WTC11 (cell line): ENCODE data around the gene STRA8. TPM values are rescaled to one million over a fixed set of nuclear protein-coding genes. Genes with fewer than 3 reads are reported as not detected.
"Not testable (repeated sequence)": the region's sequence is repeated elsewhere in the genome, so short reads cannot be mapped to it uniquely, and the experiment has no call there.

ENCODE experiments used
- ATAC-seq: fragments of 200-7000 bp; cut with Tn5 transposase; 2 replicates; pipeline ENCODE4 v1.10.0; 2021; ENCODE audit warnings: mild to moderate bottlenecking, moderate library complexity
- CTCF ChIA-PET: fragments of 300-600 bp; sonication (Branson Sonifier 250); formaldehyde crosslinking; loops from one replicate; lab custom pipeline; 2021; ENCODE audit warnings: antibody characterized with exemption; lab: Charles Lee
- POLR2A ChIA-PET: fragments of 350-600 bp; sonication (Branson Sonifier 250); formaldehyde crosslinking; loops from one replicate; lab custom pipeline; 2021; ENCODE audit warnings: antibody characterized with exemption; lab: Charles Lee
- DNase-seq: peaks from one replicate; pipeline ENCODE4 v3.0.0; 2021; ENCODE audit warnings: low spot score
- H3K27ac Mint-ChIP-seq: 2 replicates; pipeline ENCODE4 v1.8.0; 2021; ENCODE audit warnings: mixed read lengths
- H3K27me3 Mint-ChIP-seq: 2 replicates; pipeline ENCODE4 v1.8.0; 2021; ENCODE audit warnings: low read depth, mild to moderate bottlenecking, moderate library complexity, mixed read lengths
- H3K36me3 Mint-ChIP-seq: 2 replicates; pipeline ENCODE4 v1.8.0; 2021; ENCODE audit warnings: mixed read lengths
- H3K4me1 Mint-ChIP-seq: 2 replicates; pipeline ENCODE4 v1.8.0; 2022; ENCODE audit warnings: mixed read lengths
- H3K4me3 Mint-ChIP-seq: 2 replicates; pipeline ENCODE4 v1.8.0; 2021; ENCODE audit warnings: mild to moderate bottlenecking, moderate library complexity, mixed read lengths
- H3K9me3 Mint-ChIP-seq: 2 replicates; pipeline ENCODE4 v1.8.0; 2021; ENCODE audit warnings: mixed read lengths
- CREB1 ChIP-seq: sonication (generic); formaldehyde crosslinking; IDR thresholded peaks from 2 replicates; pipeline ENCODE4 v1.8.0; 2023; ENCODE audit warnings: mild to moderate bottlenecking, missing genetic modification reagents
- EMX1 ChIP-seq: fragments of 250-450 bp; sonication (Bioruptor Pico); IDR thresholded peaks from 2 replicates; pipeline ENCODE4 v1.8.0; 2021; ENCODE audit warnings: mild to moderate bottlenecking
- ESRRA ChIP-seq: sonication (generic); formaldehyde crosslinking; IDR thresholded peaks from 2 replicates; pipeline ENCODE4 v1.8.1; 2022; ENCODE audit warnings: mild to moderate bottlenecking, missing genetic modification reagents, borderline replicate concordance
- FOXK1 ChIP-seq: sonication (generic); formaldehyde crosslinking; IDR thresholded peaks from 2 replicates; pipeline ENCODE4 v1.8.0; 2022; ENCODE audit warnings: mild to moderate bottlenecking, moderate library complexity, missing genetic modification reagents
- GTF2I ChIP-seq: fragments of 250-450 bp; sonication (Bioruptor Pico); conservative IDR thresholded peaks from 2 replicates; pipeline ENCODE4 v1.4.0; 2021; ENCODE audit warnings: mild to moderate bottlenecking
- KAT7 ChIP-seq: sonication (generic); formaldehyde crosslinking; IDR thresholded peaks from 2 replicates; pipeline ENCODE4 v1.8.1; 2023; ENCODE audit warnings: missing genetic modification reagents, mild to moderate bottlenecking, borderline replicate concordance
- MXD4 ChIP-seq: fragments of 250-450 bp; sonication (Bioruptor Pico); IDR thresholded peaks from 2 replicates; pipeline ENCODE4 v1.8.0; 2021; ENCODE audit warnings: mild to moderate bottlenecking, moderate library complexity, borderline replicate concordance
- RELA ChIP-seq: sonication (generic); formaldehyde crosslinking; IDR thresholded peaks from 2 replicates; pipeline ENCODE4 v1.8.1; 2022; ENCODE audit warnings: missing genetic modification reagents, mild to moderate bottlenecking, borderline replicate concordance
- RORB ChIP-seq: fragments of 250-450 bp; sonication (Bioruptor Pico); IDR thresholded peaks from 2 replicates; pipeline ENCODE4 v1.9.0; 2021; ENCODE audit warnings: mild to moderate bottlenecking
- SMAD4 ChIP-seq: sonication (generic); formaldehyde crosslinking; IDR thresholded peaks from 2 replicates; pipeline ENCODE4 v1.8.0; 2022; ENCODE audit warnings: mild to moderate bottlenecking, missing genetic modification reagents
- SOX15 ChIP-seq: fragments of 250-450 bp; sonication (Bioruptor Pico); IDR thresholded peaks from 2 replicates; pipeline ENCODE4 v1.9.0; 2021; ENCODE audit warnings: mild to moderate bottlenecking
- TCF7 ChIP-seq: sonication (generic); formaldehyde crosslinking; IDR thresholded peaks from 2 replicates; pipeline ENCODE4 v1.8.0; 2022; ENCODE audit warnings: mild to moderate bottlenecking, low read depth, missing genetic modification reagents, moderate library complexity
- total RNA-seq: library from RNA; stranded (reverse); gene quantifications from 3 replicates; pipeline ENCODE4 v1.2.3, GENCODE V29; 2021
- TF ChIP-seq, protein P1 (sequence below): fragments of 250-450 bp; sonication (Bioruptor Pico); IDR thresholded peaks from 2 replicates; pipeline ENCODE4 v1.8.0; 2021; ENCODE audit warnings: mild to moderate bottlenecking
- TF ChIP-seq, protein P2 (sequence below): fragments of 200-600 bp; IDR thresholded peaks from 2 replicates; pipeline ENCODE4 v1.8.0; 2022; ENCODE audit warnings: antibody characterized with exemption
- TF ChIP-seq, protein P3 (sequence below): fragments of 250-450 bp; sonication (Bioruptor Pico); IDR thresholded peaks from 2 replicates; pipeline ENCODE4 v1.9.0; 2021; ENCODE audit warnings: mild to moderate bottlenecking, borderline replicate concordance
- TF ChIP-seq, protein P4 (sequence below): sonication (generic); formaldehyde crosslinking; IDR thresholded peaks from 2 replicates; pipeline ENCODE4 v1.8.1; 2022; ENCODE audit warnings: low read depth, mild to moderate bottlenecking, moderate library complexity, missing genetic modification reagents, borderline replicate concordance
- TF ChIP-seq, protein P5 (sequence below): sonication (generic); formaldehyde crosslinking; IDR thresholded peaks from 2 replicates; pipeline ENCODE4 v1.8.1; 2023; ENCODE audit warnings: mild to moderate bottlenecking, missing genetic modification reagents
- TF ChIP-seq, protein P6 (sequence below): sonication (generic); formaldehyde crosslinking; IDR thresholded peaks from 2 replicates; pipeline ENCODE4 v1.8.1; 2023; ENCODE audit warnings: mild to moderate bottlenecking, missing genetic modification reagents, moderate library complexity

STRA8 gene
- total RNA-seq, 1 experiment from 2014 or later, result not detected

DNA sequence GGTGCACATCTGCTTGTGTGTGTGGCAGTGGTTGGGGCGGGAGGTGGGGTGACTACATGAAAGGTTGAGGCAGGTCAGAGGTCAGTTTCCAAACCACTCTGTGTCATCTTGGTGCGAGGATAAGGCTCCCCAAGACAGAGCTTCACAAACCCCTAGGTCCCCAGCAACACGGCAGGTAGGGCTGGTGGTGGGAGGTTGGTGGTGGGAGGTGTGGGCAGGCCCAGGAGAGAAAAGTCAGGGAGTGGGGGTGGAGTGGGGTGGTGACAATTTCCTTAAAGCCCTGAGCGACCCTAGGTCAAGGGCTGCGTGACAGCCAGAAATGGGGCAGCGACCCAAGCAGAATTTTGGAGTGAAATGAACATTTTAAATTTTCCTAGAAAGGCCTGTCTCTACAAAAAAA, 1.6 kb upstream of the STRA8 start:
- no peak for ATAC-seq
- H3K27me3 Mint-ChIP-seq, result no peaks in the 10 kb centered on the region
- H3K27ac Mint-ChIP-seq, result no peak overlapping the region
- no peak for DNase-seq
- no peaks in the 10 kb centered on the region for H3K36me3 Mint-ChIP-seq
- CTCF ChIA-PET, result interaction anchor here (0.6 to 1.7 kb wide), 15 partner anchors 8 to 575 kb away, joined by 3 to 7 read pairs (median 4); partner anchors contain the start of genes AGBL3 and WDR91
- no peaks in the 10 kb centered on the region for H3K4me1 Mint-ChIP-seq
- POLR2A ChIA-PET, result no interaction called here
- TF ChIP-seq, protein P1, sequence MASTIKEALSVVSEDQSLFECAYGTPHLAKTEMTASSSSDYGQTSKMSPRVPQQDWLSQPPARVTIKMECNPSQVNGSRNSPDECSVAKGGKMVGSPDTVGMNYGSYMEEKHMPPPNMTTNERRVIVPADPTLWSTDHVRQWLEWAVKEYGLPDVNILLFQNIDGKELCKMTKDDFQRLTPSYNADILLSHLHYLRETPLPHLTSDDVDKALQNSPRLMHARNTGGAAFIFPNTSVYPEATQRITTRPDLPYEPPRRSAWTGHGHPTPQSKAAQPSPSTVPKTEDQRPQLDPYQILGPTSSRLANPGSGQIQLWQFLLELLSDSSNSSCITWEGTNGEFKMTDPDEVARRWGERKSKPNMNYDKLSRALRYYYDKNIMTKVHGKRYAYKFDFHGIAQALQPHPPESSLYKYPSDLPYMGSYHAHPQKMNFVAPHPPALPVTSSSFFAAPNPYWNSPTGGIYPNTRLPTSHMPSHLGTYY (CRISPR knock-in tag), result no peak
- TF ChIP-seq SOX15 (CRISPR knock-in tag) (no peak), GTF2I (no peak), TCF7 (CRISPR knock-in tag) (no peak), KAT7 (CRISPR knock-in tag) (no peak), FOXK1 (CRISPR knock-in tag) (no peak)
- H3K9me3 Mint-ChIP-seq, result no peaks in the 10 kb centered on the region; the same call in 1 of the 2 replicates
- no peak overlapping the region for H3K4me3 Mint-ChIP-seq

DNA sequence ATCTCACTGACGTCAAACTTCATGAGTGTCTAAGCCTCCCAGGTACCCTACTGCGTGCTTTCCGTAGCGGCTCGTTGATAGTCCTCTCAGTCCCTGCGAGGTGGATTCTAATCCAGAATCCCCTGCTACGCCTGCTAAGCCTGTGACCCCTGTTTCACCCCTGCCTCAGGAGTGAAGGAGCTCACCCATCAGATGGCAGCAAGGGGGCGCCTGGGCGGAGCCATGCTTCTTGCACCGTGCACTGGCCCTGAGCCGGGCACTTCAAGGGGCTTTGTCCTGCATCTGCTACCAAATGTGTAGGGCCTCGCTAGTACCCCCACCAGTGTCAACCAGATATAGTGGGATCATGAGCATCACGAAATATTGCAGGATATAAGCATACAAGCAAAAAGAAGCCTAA, 918 bp upstream of the STRA8 start:
- Mint-ChIP-seq H3K36me3 (no peaks in the 10 kb centered on the region), H3K4me3 (no peak overlapping the region), H3K27ac (no peak overlapping the region), H3K4me1 (no peaks in the 10 kb centered on the region), H3K9me3 (no peaks in the 10 kb centered on the region; the same call in 1 of the 2 replicates), H3K27me3 (no peaks in the 10 kb centered on the region)
- POLR2A ChIA-PET, result no interaction called here
- DNase-seq (peak; percentile 76), ATAC-seq (peak; percentile 96)
- CTCF ChIA-PET, result interaction anchor here (0.6 to 1.7 kb wide), 16 partner anchors 8 to 575 kb away, joined by 3 to 7 read pairs (median 4); partner anchors contain the start of genes AGBL3 and WDR91
- TF ChIP-seq, protein P2, sequence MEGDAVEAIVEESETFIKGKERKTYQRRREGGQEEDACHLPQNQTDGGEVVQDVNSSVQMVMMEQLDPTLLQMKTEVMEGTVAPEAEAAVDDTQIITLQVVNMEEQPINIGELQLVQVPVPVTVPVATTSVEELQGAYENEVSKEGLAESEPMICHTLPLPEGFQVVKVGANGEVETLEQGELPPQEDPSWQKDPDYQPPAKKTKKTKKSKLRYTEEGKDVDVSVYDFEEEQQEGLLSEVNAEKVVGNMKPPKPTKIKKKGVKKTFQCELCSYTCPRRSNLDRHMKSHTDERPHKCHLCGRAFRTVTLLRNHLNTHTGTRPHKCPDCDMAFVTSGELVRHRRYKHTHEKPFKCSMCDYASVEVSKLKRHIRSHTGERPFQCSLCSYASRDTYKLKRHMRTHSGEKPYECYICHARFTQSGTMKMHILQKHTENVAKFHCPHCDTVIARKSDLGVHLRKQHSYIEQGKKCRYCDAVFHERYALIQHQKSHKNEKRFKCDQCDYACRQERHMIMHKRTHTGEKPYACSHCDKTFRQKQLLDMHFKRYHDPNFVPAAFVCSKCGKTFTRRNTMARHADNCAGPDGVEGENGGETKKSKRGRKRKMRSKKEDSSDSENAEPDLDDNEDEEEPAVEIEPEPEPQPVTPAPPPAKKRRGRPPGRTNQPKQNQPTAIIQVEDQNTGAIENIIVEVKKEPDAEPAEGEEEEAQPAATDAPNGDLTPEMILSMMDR, result peak; percentile 18; the same call in 1 of the 2 replicates
- no peak for TF ChIP-seq RELA (CRISPR knock-in tag)
- TF ChIP-seq, protein P3, sequence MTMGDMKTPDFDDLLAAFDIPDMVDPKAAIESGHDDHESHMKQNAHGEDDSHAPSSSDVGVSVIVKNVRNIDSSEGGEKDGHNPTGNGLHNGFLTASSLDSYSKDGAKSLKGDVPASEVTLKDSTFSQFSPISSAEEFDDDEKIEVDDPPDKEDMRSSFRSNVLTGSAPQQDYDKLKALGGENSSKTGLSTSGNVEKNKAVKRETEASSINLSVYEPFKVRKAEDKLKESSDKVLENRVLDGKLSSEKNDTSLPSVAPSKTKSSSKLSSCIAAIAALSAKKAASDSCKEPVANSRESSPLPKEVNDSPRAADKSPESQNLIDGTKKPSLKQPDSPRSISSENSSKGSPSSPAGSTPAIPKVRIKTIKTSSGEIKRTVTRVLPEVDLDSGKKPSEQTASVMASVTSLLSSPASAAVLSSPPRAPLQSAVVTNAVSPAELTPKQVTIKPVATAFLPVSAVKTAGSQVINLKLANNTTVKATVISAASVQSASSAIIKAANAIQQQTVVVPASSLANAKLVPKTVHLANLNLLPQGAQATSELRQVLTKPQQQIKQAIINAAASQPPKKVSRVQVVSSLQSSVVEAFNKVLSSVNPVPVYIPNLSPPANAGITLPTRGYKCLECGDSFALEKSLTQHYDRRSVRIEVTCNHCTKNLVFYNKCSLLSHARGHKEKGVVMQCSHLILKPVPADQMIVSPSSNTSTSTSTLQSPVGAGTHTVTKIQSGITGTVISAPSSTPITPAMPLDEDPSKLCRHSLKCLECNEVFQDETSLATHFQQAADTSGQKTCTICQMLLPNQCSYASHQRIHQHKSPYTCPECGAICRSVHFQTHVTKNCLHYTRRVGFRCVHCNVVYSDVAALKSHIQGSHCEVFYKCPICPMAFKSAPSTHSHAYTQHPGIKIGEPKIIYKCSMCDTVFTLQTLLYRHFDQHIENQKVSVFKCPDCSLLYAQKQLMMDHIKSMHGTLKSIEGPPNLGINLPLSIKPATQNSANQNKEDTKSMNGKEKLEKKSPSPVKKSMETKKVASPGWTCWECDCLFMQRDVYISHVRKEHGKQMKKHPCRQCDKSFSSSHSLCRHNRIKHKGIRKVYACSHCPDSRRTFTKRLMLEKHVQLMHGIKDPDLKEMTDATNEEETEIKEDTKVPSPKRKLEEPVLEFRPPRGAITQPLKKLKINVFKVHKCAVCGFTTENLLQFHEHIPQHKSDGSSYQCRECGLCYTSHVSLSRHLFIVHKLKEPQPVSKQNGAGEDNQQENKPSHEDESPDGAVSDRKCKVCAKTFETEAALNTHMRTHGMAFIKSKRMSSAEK (CRISPR knock-in tag), result no peak

DNA sequence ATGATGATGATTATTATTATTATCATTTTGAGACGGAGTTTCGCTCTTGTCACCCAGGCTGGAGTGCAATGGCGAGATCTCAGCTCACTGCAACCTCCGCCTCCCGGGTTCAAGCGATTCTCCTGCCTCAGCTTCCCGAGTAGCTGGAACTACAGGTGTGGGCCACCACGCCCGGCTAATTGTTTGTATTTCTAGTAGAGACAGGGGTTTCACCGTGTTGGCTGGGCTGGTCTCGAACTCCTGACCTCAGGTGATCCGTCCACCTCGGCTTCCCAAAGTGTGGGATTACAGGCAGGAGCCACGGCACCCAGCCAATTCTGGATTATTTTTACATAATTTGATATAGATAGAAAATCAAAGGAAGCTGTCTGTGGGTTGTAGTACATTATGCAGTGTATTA, 457 bp downstream of the STRA8 start:
- H3K36me3 Mint-ChIP-seq, H3K27ac Mint-ChIP-seq, H3K4me3 Mint-ChIP-seq, POLR2A ChIA-PET, DNase-seq, H3K27me3 Mint-ChIP-seq, ATAC-seq, H3K4me1 Mint-ChIP-seq, CTCF ChIA-PET, H3K9me3 Mint-ChIP-seq: not testable (repeated sequence)

DNA sequence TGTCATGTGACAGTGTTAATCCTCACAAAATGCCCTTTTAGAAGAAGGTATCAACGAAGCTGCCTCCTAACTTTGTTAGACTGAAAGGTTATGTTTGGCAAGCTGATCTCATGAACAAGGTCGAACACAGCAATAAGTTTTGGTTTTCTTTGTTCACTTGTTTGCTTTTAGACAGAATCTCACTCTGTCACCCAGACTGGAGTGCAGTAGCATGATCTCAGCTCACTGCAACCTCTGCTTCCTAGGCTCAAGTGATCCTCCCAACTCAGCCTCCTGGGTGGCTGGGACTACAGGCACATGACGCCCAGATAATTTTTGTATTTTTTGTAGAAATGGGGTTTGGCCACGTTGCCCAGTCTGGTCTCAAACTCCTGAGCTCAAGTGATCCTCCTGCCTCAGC, 1.1 kb downstream of the STRA8 start:
- ChIA-PET CTCF (interaction anchor here (1.4 kb wide), 1 partner anchor 40 kb away, joined by 7 read pairs; no protein-coding TSS in a partner anchor), POLR2A (interaction anchor here (0.7 kb wide), 1 partner anchor 78 kb away, joined by 4 read pairs; no protein-coding TSS in a partner anchor)
- ATAC-seq (no peak), DNase-seq (no peak)
- peaks cover 8% of the 10 kb centered on the region for H3K4me1 Mint-ChIP-seq
- H3K27me3 Mint-ChIP-seq, result no peaks in the 10 kb centered on the region
- H3K27ac Mint-ChIP-seq, result no peak overlapping the region
- no peaks in the 10 kb centered on the region for H3K9me3 Mint-ChIP-seq
- H3K4me3 Mint-ChIP-seq, result no peak overlapping the region
- H3K36me3 Mint-ChIP-seq, result no peaks in the 10 kb centered on the region
- TF ChIP-seq MXD4 (no peak), SMAD4 (CRISPR knock-in tag) (no peak), ESRRA (CRISPR knock-in tag) (no peak), RORB (CRISPR knock-in tag) (no peak), EMX1 (CRISPR knock-in tag) (no peak), FOXK1 (CRISPR knock-in tag) (no peak), CREB1 (CRISPR knock-in tag) (no peak)
- TF ChIP-seq, protein P4, sequence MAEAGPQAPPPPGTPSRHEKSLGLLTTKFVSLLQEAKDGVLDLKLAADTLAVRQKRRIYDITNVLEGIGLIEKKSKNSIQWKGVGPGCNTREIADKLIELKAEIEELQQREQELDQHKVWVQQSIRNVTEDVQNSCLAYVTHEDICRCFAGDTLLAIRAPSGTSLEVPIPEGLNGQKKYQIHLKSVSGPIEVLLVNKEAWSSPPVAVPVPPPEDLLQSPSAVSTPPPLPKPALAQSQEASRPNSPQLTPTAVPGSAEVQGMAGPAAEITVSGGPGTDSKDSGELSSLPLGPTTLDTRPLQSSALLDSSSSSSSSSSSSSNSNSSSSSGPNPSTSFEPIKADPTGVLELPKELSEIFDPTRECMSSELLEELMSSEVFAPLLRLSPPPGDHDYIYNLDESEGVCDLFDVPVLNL (CRISPR knock-in tag), result no peak
- TF ChIP-seq, protein P5, sequence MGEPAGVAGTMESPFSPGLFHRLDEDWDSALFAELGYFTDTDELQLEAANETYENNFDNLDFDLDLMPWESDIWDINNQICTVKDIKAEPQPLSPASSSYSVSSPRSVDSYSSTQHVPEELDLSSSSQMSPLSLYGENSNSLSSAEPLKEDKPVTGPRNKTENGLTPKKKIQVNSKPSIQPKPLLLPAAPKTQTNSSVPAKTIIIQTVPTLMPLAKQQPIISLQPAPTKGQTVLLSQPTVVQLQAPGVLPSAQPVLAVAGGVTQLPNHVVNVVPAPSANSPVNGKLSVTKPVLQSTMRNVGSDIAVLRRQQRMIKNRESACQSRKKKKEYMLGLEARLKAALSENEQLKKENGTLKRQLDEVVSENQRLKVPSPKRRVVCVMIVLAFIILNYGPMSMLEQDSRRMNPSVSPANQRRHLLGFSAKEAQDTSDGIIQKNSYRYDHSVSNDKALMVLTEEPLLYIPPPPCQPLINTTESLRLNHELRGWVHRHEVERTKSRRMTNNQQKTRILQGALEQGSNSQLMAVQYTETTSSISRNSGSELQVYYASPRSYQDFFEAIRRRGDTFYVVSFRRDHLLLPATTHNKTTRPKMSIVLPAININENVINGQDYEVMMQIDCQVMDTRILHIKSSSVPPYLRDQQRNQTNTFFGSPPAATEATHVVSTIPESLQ (CRISPR knock-in tag), result no peak
- TF ChIP-seq, protein P6, sequence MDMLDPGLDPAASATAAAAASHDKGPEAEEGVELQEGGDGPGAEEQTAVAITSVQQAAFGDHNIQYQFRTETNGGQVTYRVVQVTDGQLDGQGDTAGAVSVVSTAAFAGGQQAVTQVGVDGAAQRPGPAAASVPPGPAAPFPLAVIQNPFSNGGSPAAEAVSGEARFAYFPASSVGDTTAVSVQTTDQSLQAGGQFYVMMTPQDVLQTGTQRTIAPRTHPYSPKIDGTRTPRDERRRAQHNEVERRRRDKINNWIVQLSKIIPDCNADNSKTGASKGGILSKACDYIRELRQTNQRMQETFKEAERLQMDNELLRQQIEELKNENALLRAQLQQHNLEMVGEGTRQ, result no peak
